ENCODE measurements around the gene OMP. TPM values are rescaled to one million over a fixed set of nuclear protein-coding genes. Genes with fewer than 3 reads are reported as not detected.

Gene OMP
- total and polyA plus RNA-seq, 2 donors from 2014 or later = 1.8 TPM; not detected in 1

- Histone ChIP-seq H3K27me3 (ENCODE audit: control insufficient read depth, insufficient read depth, low read length) (no peaks in the 10 kb centered on the region), H3K9ac (ENCODE audit: low read length in 3 of 3) (peak overlapping the region in 1 of 3 donors; percentile 16), H3K4me1 (ENCODE audit: control insufficient read depth in 2 of 3, insufficient read depth in 2 of 3, low read depth in 1 of 3, low read length in 3 of 3) (peaks cover 5 to 36% (median 27%) of the 10 kb centered on the region in 3 donors), H3K4me3 (ENCODE audit: low read length in 3 of 3) (no peak overlapping the region), H3K9me3 (ENCODE audit: control insufficient read depth in 2 of 3, insufficient read depth in 1 of 3, low read length in 3 of 3) (no peaks in the 10 kb centered on the region), H3K36me3 (ENCODE audit: control insufficient read depth in 2 of 3, insufficient read depth in 3 of 3, low read length in 3 of 3) (no peaks in the 10 kb centered on the region), H3K27ac (ENCODE audit: low read depth in 2 of 2, low read length in 2 of 2) (peak overlapping the region; percentile 83 to 90)
- intact Hi-C loops (cut with DNase I) = no loop called here
- DNase-seq (peak; percentile 74 to 95 (median 80)), FAIRE-seq (no peak)
- TF ChIP-seq CTCF (IDR thresholded peaks at IDR 0.05; ENCODE audit: borderline replicate concordance, extremely low read depth, insufficient read depth) = no peak
These were observed 29.2 kb upstream of the OMP start for GRCh38 chr11:77073328-77074001.

GRCh38 chr11:77074205-77074604, 28.4 kb upstream of the OMP start:
- peaks cover 5 to 33% (median 25%) of the 10 kb centered on the region in 3 donors for H3K4me1 ChIP-seq (ENCODE audit: control insufficient read depth in 2 of 3, insufficient read depth in 2 of 3, low read depth in 1 of 3, low read length in 3 of 3)
- no peak for FAIRE-seq
- H3K36me3 ChIP-seq (ENCODE audit: control insufficient read depth in 2 of 3, insufficient read depth in 3 of 3, low read length in 3 of 3) = no peaks in the 10 kb centered on the region
- H3K4me3 ChIP-seq (ENCODE audit: low read length in 3 of 3) = no peak overlapping the region
- peak overlapping the region in 1 of 3 donors; percentile 16 for H3K9ac ChIP-seq (ENCODE audit: low read length in 3 of 3)
- intact Hi-C loops (cut with DNase I) = no loop called here
- H3K9me3 ChIP-seq (ENCODE audit: control insufficient read depth in 2 of 3, insufficient read depth in 1 of 3, low read length in 3 of 3) = no peaks in the 10 kb centered on the region
- peak in 1 of 5 donors; percentile 50 for DNase-seq
- H3K27me3 ChIP-seq (ENCODE audit: control insufficient read depth, insufficient read depth, low read length) = no peaks in the 10 kb centered on the region
- no peak for TF ChIP-seq CTCF (IDR thresholded peaks at IDR 0.05; ENCODE audit: borderline replicate concordance, extremely low read depth, insufficient read depth)
- H3K27ac ChIP-seq (ENCODE audit: low read depth in 2 of 2, low read length in 2 of 2) = peak overlapping the region; percentile 83 to 90

- H3K27me3 ChIP-seq (ENCODE audit: control insufficient read depth, insufficient read depth, low read length) = no peaks in the 10 kb centered on the region
- no peaks in the 10 kb centered on the region for H3K9me3 ChIP-seq (ENCODE audit: control insufficient read depth in 2 of 3, insufficient read depth in 1 of 3, low read length in 3 of 3)
- H3K4me3 ChIP-seq (ENCODE audit: low read length in 3 of 3) = no peak overlapping the region
- peak overlapping the region in 1 of 3 donors; percentile 16 for H3K9ac ChIP-seq (ENCODE audit: low read length in 3 of 3)
- H3K27ac ChIP-seq (ENCODE audit: low read depth in 2 of 2, low read length in 2 of 2) = peak overlapping the region; percentile 13 to 83
- H3K36me3 ChIP-seq (ENCODE audit: control insufficient read depth in 2 of 3, insufficient read depth in 3 of 3, low read length in 3 of 3) = no peaks in the 10 kb centered on the region
- peak in 1 of 5 donors; percentile 33 for DNase-seq
- peaks cover 5 to 33% (median 25%) of the 10 kb centered on the region in 3 donors for H3K4me1 ChIP-seq (ENCODE audit: control insufficient read depth in 2 of 3, insufficient read depth in 2 of 3, low read depth in 1 of 3, low read length in 3 of 3)
- intact Hi-C loops (cut with DNase I) = no loop called here
- TF ChIP-seq CTCF (IDR thresholded peaks at IDR 0.05; ENCODE audit: borderline replicate concordance, extremely low read depth, insufficient read depth) = no peak
- no peak for FAIRE-seq
These were observed 27.9 kb upstream of the OMP start for GRCh38 chr11:77074626-77075221.
